ENCODE results near the gene STAT3. TPM values are rescaled to one million over a fixed set of nuclear protein-coding genes. Genes with fewer than 3 reads are reported as not detected.

The STAT3 gene
- total and polyA plus RNA-seq, 2 of the 13 experiments (the other 11 are each of a cell fraction or from before 2014, with no cell fraction given), result 61.8 to 62.4 TPM

DNA sequence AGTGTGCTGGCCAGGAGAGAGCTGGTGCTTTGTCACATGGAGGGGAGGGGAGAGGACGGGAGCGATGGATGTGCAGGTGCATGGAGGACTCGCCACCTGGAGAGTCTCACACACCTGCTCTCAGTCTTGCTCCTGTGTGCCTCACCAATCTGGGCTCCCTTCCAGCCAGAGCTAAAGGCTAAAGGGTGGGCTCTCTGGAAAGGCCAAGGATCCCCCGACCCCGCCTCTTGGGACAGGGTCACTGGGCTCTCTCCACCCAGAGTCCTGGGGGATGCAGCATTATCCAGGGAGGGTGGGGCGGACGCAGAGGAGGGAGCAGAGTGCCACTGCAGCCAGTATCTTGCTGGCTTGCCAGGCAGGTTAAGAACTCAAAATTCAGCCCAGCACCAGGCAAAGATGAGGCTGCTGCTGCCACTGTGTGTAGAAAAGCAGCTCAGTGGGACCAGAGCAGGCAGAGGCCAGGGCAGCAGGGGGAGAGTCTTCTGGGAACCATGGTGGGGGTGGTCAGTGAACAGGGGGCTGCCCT, 106.6 kb downstream of the STAT3 start:
- FAIRE-seq (no peak), DNase-seq (ENCODE audit: low spot score) (no peak), ATAC-seq (no peak)
- no TSS peak for BruUV-seq (replicated peaks)
- in situ Hi-C loops (cut with HindIII; ENCODE audit: extremely low pct_ligation_motif_present, low pct_unique_long_range_greater_than_20kb) (no loop called here), intact Hi-C loops (cut with micrococcal nuclease; ENCODE audit: unreplicated experiment) (loop anchor here (5.0 to 10.0 kb wide), 2 partner anchors 34 to 57 kb away; no protein-coding TSS in a partner anchor)
- Histone ChIP-seq H3K36me3 (replicated peaks in 1 of 2; ENCODE audit: control insufficient read depth in 1 of 2, insufficient read depth in 2 of 2, low read length in 2 of 2) (no peaks in the 10 kb centered on the region), H3K4me2 (ENCODE audit: low read depth, low read length) (no peak overlapping the region), H3K4me1 (ENCODE audit: insufficient read depth, low read length) (peaks cover 55% of the 10 kb centered on the region), H3K9me3 (ENCODE audit: low read length) (no peaks in the 10 kb centered on the region), H3K79me2 (ENCODE audit: insufficient read depth, low read length) (no peaks in the 10 kb centered on the region), H3K4me3 (replicated peaks in 1 of 3; ENCODE audit: insufficient read depth in 1 of 3, low read depth in 2 of 3, low read length in 3 of 3) (no peak overlapping the region), H3K27me3 (ENCODE audit: control insufficient read depth in 1 of 2, insufficient read depth in 2 of 2, low read length in 2 of 2) (peaks cover 0 to 23% of the 10 kb centered on the region in 2 experiments; a peak in 3 of 5 replicates), H2AFZ (ENCODE audit: low read length) (no peak overlapping the region), H3K9ac (ENCODE audit: insufficient read depth, low read depth, low read length) (no peak overlapping the region), H4K20me1 (ENCODE audit: insufficient read depth, low read length) (no peaks in the 10 kb centered on the region), H3K27ac (ENCODE audit: extremely low read length, insufficient read depth, low read length) (no peak overlapping the region)
- TF ChIP-seq, protein P1, sequence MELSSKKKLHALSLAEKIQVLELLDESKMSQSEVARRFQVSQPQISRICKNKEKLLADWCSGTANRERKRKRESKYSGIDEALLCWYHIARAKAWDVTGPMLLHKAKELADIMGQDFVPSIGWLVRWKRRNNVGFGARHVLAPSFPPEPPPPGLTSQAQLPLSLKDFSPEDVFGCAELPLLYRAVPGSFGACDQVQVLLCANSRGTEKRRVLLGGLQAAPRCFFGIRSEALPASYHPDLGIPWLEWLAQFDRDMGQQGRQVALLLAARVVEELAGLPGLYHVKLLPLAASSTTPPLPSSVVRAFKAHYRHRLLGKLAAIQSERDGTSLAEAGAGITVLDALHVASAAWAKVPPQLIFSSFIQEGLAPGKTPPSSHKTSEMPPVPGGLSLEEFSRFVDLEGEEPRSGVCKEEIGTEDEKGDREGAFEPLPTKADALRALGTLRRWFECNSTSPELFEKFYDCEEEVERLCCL (CRISPR knock-in tag; IDR thresholded peaks at IDR 0.05; ENCODE audit: borderline replicate concordance), result no peak
- TF ChIP-seq JUNB (CRISPR knock-in tag; IDR thresholded peaks at IDR 0.05; ENCODE audit: borderline replicate concordance) (no peak), ZNF569 (CRISPR knock-in tag; IDR thresholded peaks at IDR 0.05; ENCODE audit: borderline replicate concordance) (no peak), SATB2 (CRISPR knock-in tag; IDR thresholded peaks at IDR 0.05) (no peak), ZNF234 (CRISPR knock-in tag; conservative IDR thresholded peaks at IDR 0.05) (no peak), ZNF326 (CRISPR knock-in tag; IDR thresholded peaks at IDR 0.05; ENCODE audit: borderline replicate concordance) (no peak), ZNF205 (CRISPR knock-in tag; IDR thresholded peaks at IDR 0.05) (no peak), MLLT10 (CRISPR knock-in tag; IDR thresholded peaks at IDR 0.05) (no peak), DPF2 (CRISPR knock-in tag; IDR thresholded peaks at IDR 0.05; ENCODE audit: borderline replicate concordance, low read depth) (no peak)
- TF ChIP-seq, protein P2, sequence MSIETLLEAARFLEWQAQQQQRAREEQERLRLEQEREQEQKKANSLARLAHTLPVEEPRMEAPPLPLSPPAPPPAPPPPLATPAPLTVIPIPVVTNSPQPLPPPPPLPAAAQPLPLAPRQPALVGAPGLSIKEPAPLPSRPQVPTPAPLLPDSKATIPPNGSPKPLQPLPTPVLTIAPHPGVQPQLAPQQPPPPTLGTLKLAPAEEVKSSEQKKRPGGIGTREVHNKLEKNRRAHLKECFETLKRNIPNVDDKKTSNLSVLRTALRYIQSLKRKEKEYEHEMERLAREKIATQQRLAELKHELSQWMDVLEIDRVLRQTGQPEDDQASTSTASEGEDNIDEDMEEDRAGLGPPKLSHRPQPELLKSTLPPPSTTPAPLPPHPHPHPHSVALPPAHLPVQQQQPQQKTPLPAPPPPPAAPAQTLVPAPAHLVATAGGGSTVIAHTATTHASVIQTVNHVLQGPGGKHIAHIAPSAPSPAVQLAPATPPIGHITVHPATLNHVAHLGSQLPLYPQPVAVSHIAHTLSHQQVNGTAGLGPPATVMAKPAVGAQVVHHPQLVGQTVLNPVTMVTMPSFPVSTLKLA (IDR thresholded peaks at IDR 0.05), result no peak
- TF ChIP-seq, protein P3, sequence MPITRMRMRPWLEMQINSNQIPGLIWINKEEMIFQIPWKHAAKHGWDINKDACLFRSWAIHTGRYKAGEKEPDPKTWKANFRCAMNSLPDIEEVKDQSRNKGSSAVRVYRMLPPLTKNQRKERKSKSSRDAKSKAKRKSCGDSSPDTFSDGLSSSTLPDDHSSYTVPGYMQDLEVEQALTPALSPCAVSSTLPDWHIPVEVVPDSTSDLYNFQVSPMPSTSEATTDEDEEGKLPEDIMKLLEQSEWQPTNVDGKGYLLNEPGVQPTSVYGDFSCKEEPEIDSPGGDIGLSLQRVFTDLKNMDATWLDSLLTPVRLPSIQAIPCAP (CRISPR knock-in tag; IDR thresholded peaks at IDR 0.05; ENCODE audit: low read depth), result no peak
- ChIA-PET CTCF (ENCODE audit: low intra/inter-chr PET ratio, low total read pairs) (no interaction called here), POLR2A (no interaction called here)
- WGBS (ENCODE audit: low lambda C conversion rate), result 33% methylated on average over 3 of the region's 7 CpGs
